WERI-Rb-1 (cell line): Measurements from ENCODE around the gene EFTUD2.
"Not testable (repeated sequence)": the region's sequence is repeated elsewhere in the genome, so short reads cannot be mapped to it uniquely, and the experiment has no call there.

Source experiments
- DNase-seq: peaks from one replicate; pipeline ENCODE4 v3.0.0-alpha.2; 2020
- H3K27ac ChIP-seq: fragments of 250-450 bp; sonication (Bioruptor Pico); 2 replicates; pipeline ENCODE4 v1.5.1; 2020; ENCODE audit warnings: mild to moderate bottlenecking, moderate library complexity
- H3K27me3 ChIP-seq: fragments of 250-450 bp; sonication (Bioruptor Pico); 2 replicates; pipeline ENCODE4 v1.5.1; 2021; ENCODE audit warnings: mild to moderate bottlenecking, low read depth, moderate library complexity; ENCODE audit not compliant: insufficient read depth, severe bottlenecking
- H3K36me3 ChIP-seq: fragments of 250-450 bp; sonication (Bioruptor Pico); 2 replicates; pipeline ENCODE4 v1.5.1; 2020; ENCODE audit warnings: mild to moderate bottlenecking, moderate library complexity
- H3K4me3 ChIP-seq: 2 replicates; pipeline ENCODE4 v1.5.1; 2011; ENCODE audit warnings: low read depth, mild to moderate bottlenecking, control low read depth, low read length
- H3K9me3 ChIP-seq: fragments of 250-450 bp; sonication (Bioruptor Pico); 2 replicates; pipeline ENCODE4 v1.5.1; 2021; ENCODE audit warnings: mild to moderate bottlenecking, moderate library complexity; ENCODE audit not compliant: severe bottlenecking
- CTCF ChIP-seq: IDR thresholded peaks from 2 replicates; pipeline ENCODE4 v1.5.1; 2011; ENCODE audit warnings: low read depth, mild to moderate bottlenecking, control low read depth, inconsistent platforms, low read length

The EFTUD2 gene

GRCh38 chr17:44899074-44899782 is at the start of gene EFTUD2:
EFTUD2 (minus strand) TSS chr17:44899445; CDS start chr17:44894521, 4,924 bp downstream.
- Histone ChIP-seq H3K4me3 (peak within 1 kb of the TSS; percentile 94), H3K9me3 (no peaks in the 10 kb centered on the region), H3K27me3 (no peaks in the 10 kb centered on the region), H3K27ac (peak within 1 kb of the TSS; percentile 100), H3K36me3 (peaks cover 25% of the 10 kb centered on the region)
- peak; percentile 95 for DNase-seq
- TF ChIP-seq CTCF = no peak

GRCh38 chr17:44948315-44948795 is 49.1 kb upstream of the EFTUD2 start:
- Histone ChIP-seq H3K4me3 (peak overlapping the region; percentile 88), H3K9me3 (no peaks in the 10 kb centered on the region), H3K27me3 (no peaks in the 10 kb centered on the region), H3K27ac (no peak overlapping the region), H3K36me3 (peaks cover 33% of the 10 kb centered on the region)
- DNase-seq = no peak
- TF ChIP-seq CTCF = no peak

GRCh38 chr17:44947461-44948314 is 48.4 kb upstream of the EFTUD2 start, which contains the start of gene KIF18B:
KIF18B (minus strand) TSS chr17:44947773; CDS start chr17:44936344, 11,429 bp downstream.
- Histone ChIP-seq H3K27me3 (no peaks in the 10 kb centered on the region), H3K36me3 (peaks cover 38% of the 10 kb centered on the region), H3K27ac (peak within 1 kb of the TSS; percentile 98), H3K9me3 (no peaks in the 10 kb centered on the region), H3K4me3 (peak within 1 kb of the TSS; percentile 88)
- TF ChIP-seq CTCF = peak; percentile 33; the same call in 1 of the 2 replicates
- peak; percentile 98 for DNase-seq

- not testable (repeated sequence) for H3K27me3 ChIP-seq, H3K4me3 ChIP-seq, H3K27ac ChIP-seq, DNase-seq, H3K9me3 ChIP-seq
- peaks cover 55% of the 10 kb centered on the region for H3K36me3 ChIP-seq
Observed at GRCh38 chr17:44945652-44946051, 46.4 kb upstream of the EFTUD2 start.

- TF ChIP-seq CTCF = no peak
- Histone ChIP-seq H3K4me3 (no peak overlapping the region), H3K27me3 (no peaks in the 10 kb centered on the region), H3K9me3 (no peaks in the 10 kb centered on the region), H3K36me3 (peaks cover 85% of the 10 kb centered on the region), H3K27ac (no peak overlapping the region)
- DNase-seq = no peak
Observed at GRCh38 chr17:44942456-44942855, 43.2 kb upstream of the EFTUD2 start.
